Measurements from ENCODE around the gene AMIGO2. TPM values are rescaled to one million over a fixed set of nuclear protein-coding genes. Genes with fewer than 3 reads are reported as not detected.

The AMIGO2 gene
- total RNA-seq (2011; cell fraction: chromatin; rRNA removed; ENCODE audit: low replicate concordance) = 4.4 and 5.8 TPM in 2 replicates
- total RNA-seq (2011; cell fraction: nucleolus; rRNA removed) = 3.9 and 5.0 TPM in 2 replicates
- 4.5 and 5.2 TPM in 2 replicates for total RNA-seq (2011; cell fraction: nucleoplasm; rRNA removed)
- total RNA-seq (2014; rRNA removed) = 3.6 and 3.8 TPM in 2 replicates
- 3.6 and 4.7 TPM in 2 replicates for total RNA-seq (2014; rRNA removed; fragmentation: Illumina TruSeq; extraction: Trizol)
- 7.9 and 8.1 TPM in 2 replicates for total RNA-seq (2015; rRNA removed; fragmentation: Illumina TruSeq; extraction: Trizol)
- total RNA-seq (2021) = 3.5 and 3.7 TPM in 2 replicates
- 0.38 and 8.3 TPM in 2 replicates for polyA plus RNA-seq (2011; rRNA removed)
- polyA plus RNA-seq (2011; cell fraction: cytosol; rRNA removed) = 0.18 and 2.8 TPM in 2 replicates
- 0.39 and 6.3 TPM in 2 replicates for polyA plus RNA-seq (2011; cell fraction: nucleus; rRNA removed)
- polyA plus RNA-seq (2012) = 11.9 and 24.7 TPM in 2 replicates
- 4.5 and 4.6 TPM in 2 replicates for polyA plus RNA-seq (2014; fragmentation: Illumina TruSeq; extraction: Trizol)
- 1 to 10 TPM; 2.0 to 4.1 TPM for polyA plus RNA-seq (2014; fragmentation: Nextera tagmentation; extraction: Ambion mirVana)
- 2.5 and 3.8 TPM in 2 replicates for polyA plus RNA-seq (2014; rRNA removed)
- polyA minus RNA-seq (2011; rRNA and poly(A)+ RNA removed) = 0.45 and 7.9 TPM in 2 replicates
- polyA minus RNA-seq (2011; cell fraction: cytosol; rRNA and poly(A)+ RNA removed) = 4.2 TPM in 1 of 2 replicates, not detected in the other
- polyA minus RNA-seq (2011; cell fraction: nucleus; rRNA and poly(A)+ RNA removed) = 0.22 and 2.6 TPM in 2 replicates
- percentile 72 among the genes with signal in this experiment for Bru-seq, nascent RNA
- BruChase-seq, experiment 1, labeled RNA remaining after a 2-hour chase = percentile 69 among the genes with signal in this experiment
- percentile 72 among the genes with signal in this experiment for BruChase-seq, experiment 2, labeled RNA remaining after a 6-hour chase
- long read RNA-seq, experiment 1, transcript AMIGO2-201 (2 exons, 3,763 nt) = major isoform, 12 of 19 reads
- long read RNA-seq, experiment 1, partial matches to known transcripts = 0 of 19 reads
- long read RNA-seq, experiment 1, other reads (novel, unspliced or antisense) = 4 of 19 reads
- long read RNA-seq, experiment 2 = 0 reads
- long read RNA-seq, experiment 3, partial matches to known transcripts = 0 of 1 reads
- long read RNA-seq, experiment 3, other reads (novel, unspliced or antisense) = 0 of 1 reads

GRCh38 chr12:47079468-47079980 is at the start of gene AMIGO2, which contains the start of gene PCED1B:
Gene AMIGO2 (minus strand): TSS chr12:47079959. CDS start chr12:47079002, 957 bp downstream.
Gene PCED1B (plus strand): TSS chr12:47079621. CDS start chr12:47235064, 155,443 bp downstream.
- DNase-seq (ENCODE audit: extremely low read depth in 1 of 4, low spot score in 3 of 4) (peak; percentile 41 to 89 (median 63)), ATAC-seq (peak; percentile 90), FAIRE-seq (no peak)
- no peaks in the 10 kb centered on the region for H3K36me3 ChIP-seq (ENCODE audit: control insufficient read depth, insufficient read depth, low read length)
- peak within 1 kb of the TSS; percentile 54 for H3K27ac ChIP-seq (ENCODE audit: extremely low read depth, low read depth, low read length)
- no peaks in the 10 kb centered on the region; a peak in 1 of 5 replicates for H3K27me3 ChIP-seq (ENCODE audit: control insufficient read depth in 2 of 2, insufficient read depth in 2 of 2, low read length in 2 of 2)
- H3K4me2 ChIP-seq (ENCODE audit: insufficient read depth, low read length) = peak within 1 kb of the TSS; percentile 87
- intact Hi-C loops (cut with micrococcal nuclease) (loop anchor here (2.0 kb wide), 2 partner anchors 135 to 229 kb away; no protein-coding TSS in a partner anchor), in situ Hi-C loops (cut with MboI) (no loop called here)
- H3K9me1 ChIP-seq (ENCODE audit: control insufficient read depth, insufficient read depth, low read length) = no peaks in the 10 kb centered on the region
- ChIA-PET CTCF (ENCODE audit: low intra/inter-chr PET ratio) (interaction anchor here (1.8 kb wide), 1 partner anchor 318 kb away, joined by 4 read pairs; no protein-coding TSS in a partner anchor), POLR2A (interaction anchor here (0.8 to 3.1 kb wide), 5 partner anchors 10 to 329 kb away, joined by 3 to 21 read pairs (median 4); no protein-coding TSS in a partner anchor)
- H3K9me3 ChIP-seq (replicated peaks; ENCODE audit: control insufficient read depth, insufficient read depth, low read depth, low read length) = no peaks in the 10 kb centered on the region
- no peaks in the 10 kb centered on the region for H4K20me1 ChIP-seq (replicated peaks; ENCODE audit: control insufficient read depth, insufficient read depth, low read length)
- H3K4me3 ChIP-seq = peak within 1 kb of the TSS; percentile 53
- H3K79me2 ChIP-seq (ENCODE audit: control insufficient read depth, insufficient read depth, low read length) = no peaks in the 10 kb centered on the region; the same call in 2 of the 3 replicates
- H2AFZ ChIP-seq (ENCODE audit: low read depth, low read length) = peak within 1 kb of the TSS; percentile 93
- H3K9ac ChIP-seq (ENCODE audit: insufficient read depth in 1 of 2, low read depth in 2 of 2, low read length in 2 of 2) = peak within 1 kb of the TSS; percentile 58 to 92
- H3K4me1 ChIP-seq (replicated peaks in 1 of 2; ENCODE audit: control insufficient read depth in 2 of 2, insufficient read depth in 2 of 2, low read length in 2 of 2) = peaks cover 13 to 19% of the 10 kb centered on the region in 2 experiments
- no TSS peak for BruUV-seq (replicated peaks)
- under 1% methylated on average over 26 of the region's 58 CpGs for WGBS (ENCODE audit: insufficient coverage, low coverage, missing lambda C conversion rate)
- TF ChIP-seq PBX2 (CRISPR knock-in tag; IDR thresholded peaks at IDR 0.05; ENCODE audit: low read depth) = no peak
- TF ChIP-seq PBX2 (tag; conservative IDR thresholded peaks at IDR 0.05; ENCODE audit: low read depth) = peak; percentile 53
- peak; percentile 47; the same call in 1 of the 2 replicates for TF ChIP-seq CREM (IDR thresholded peaks at IDR 0.05; ENCODE audit: low read depth)
- TF ChIP-seq AFF1 (IDR thresholded peaks at IDR 0.05; ENCODE audit: low read depth in 1 of 2, partially characterized antibody in 2 of 2) = peak in 1 of 2 experiments; percentile 0
- TF ChIP-seq NONO (IDR thresholded peaks at IDR 0.05; ENCODE audit: low read depth in 2 of 2, low read length in 1 of 2) = peak; percentile 26 to 73; a peak in 2 of 4 replicates
- no peak for TF ChIP-seq ZFP91 (CRISPR knock-in tag; IDR thresholded peaks at IDR 0.05)
- TF ChIP-seq MCM5 (IDR thresholded peaks at IDR 0.05; ENCODE audit: low read depth) = no peak
